NB4 (cell line): ENCODE measurements around the gene TBX3.
A peak's percentile ranks its signal among the peaks of the same experiment; 100 is the strongest.
"Not testable (repeated sequence)": the region's sequence is repeated elsewhere in the genome, so short reads cannot be mapped to it uniquely, and the experiment has no call there.

Source experiments
- DNase-seq: peaks from one replicate; pipeline ENCODE4 v3.0.0; 2010; ENCODE audit warnings: low read depth
- H3K4me3 ChIP-seq: one replicate; pipeline ENCODE4 v1.5.1; 2011; ENCODE audit warnings: mild to moderate bottlenecking, low read depth, low read length, moderate library complexity
- CTCF ChIP-seq: IDR thresholded peaks from one replicate; pipeline ENCODE4 v1.5.1; 2012; ENCODE audit warnings: low read depth, low read length
- MAX ChIP-seq: IDR thresholded peaks from 2 replicates; pipeline ENCODE4 v1.6.1; 2011; ENCODE audit warnings: low read depth, low read length
- MYC ChIP-seq: IDR thresholded peaks from 2 replicates; pipeline ENCODE4 v1.6.1; 2011; ENCODE audit warnings: low read depth, low read length
- POLR2A ChIP-seq: IDR thresholded peaks from 2 replicates; pipeline ENCODE4 v1.6.1; 2011; ENCODE audit warnings: mild to moderate bottlenecking; ENCODE audit not compliant: insufficient read length; ENCODE audit errors: extremely low read depth

Gene TBX3

GRCh38 chr12:114684098-114684869 lies at the start of gene TBX3:
TBX3 (minus strand) TSS chr12:114684175; CDS start chr12:114683200, 975 bp downstream.
- peak; percentile 90 for DNase-seq
- H3K4me3 ChIP-seq = peak within 1 kb of the TSS; percentile 37

GRCh38 chr12:114732426-114733030 lies 48.6 kb upstream of the TBX3 start:
- no peak overlapping the region for H3K4me3 ChIP-seq
- TF ChIP-seq MAX (no peak), POLR2A (no peak), MYC (no peak), CTCF (no peak)
- DNase-seq = no peak

More at GRCh38 chr12:114684098-114684869, at the start of gene TBX3:
- no peak for TF ChIP-seq POLR2A
- peak; percentile 47 for TF ChIP-seq CTCF
- TF ChIP-seq MAX = no peak
- TF ChIP-seq MYC = no peak

GRCh38 chr12:114729731-114730130 lies 45.8 kb upstream of the TBX3 start:
- no peak overlapping the region for H3K4me3 ChIP-seq
- no peak for DNase-seq
- TF ChIP-seq MAX = no peak
- no peak for TF ChIP-seq CTCF

GRCh38 chr12:114726092-114726710 lies 42.2 kb upstream of the TBX3 start:
- DNase-seq = no peak
- TF ChIP-seq CTCF = no peak
- no peak for TF ChIP-seq MYC
- no peak for TF ChIP-seq POLR2A
- no peak for TF ChIP-seq MAX
- no peak overlapping the region for H3K4me3 ChIP-seq

- DNase-seq = not testable (repeated sequence)
Observed at GRCh38 chr12:114722176-114722575, 38.2 kb upstream of the TBX3 start.

GRCh38 chr12:114721266-114721665 lies 37.3 kb upstream of the TBX3 start:
- TF ChIP-seq CTCF (no peak), POLR2A (no peak), MYC (no peak), MAX (no peak)
- DNase-seq = no peak
- no peak overlapping the region for H3K4me3 ChIP-seq

More at GRCh38 chr12:114722176-114722575, 38.2 kb upstream of the TBX3 start:
- H3K4me3 ChIP-seq = not testable (repeated sequence)
